Hepatic stellate cell (primary cell): ENCODE data around the gene ANK2.

Source experiments
- DNase-seq: peaks from one replicate; pipeline ENCODE4 v3.0.0; 2011; ENCODE audit warnings: low spot score

Gene ANK2

GRCh38 chr4:113344100-113344499 is 294.6 kb downstream of the ANK2 start:
- DNase-seq, result no peak

GRCh38 chr4:113347245-113347644 is 297.8 kb downstream of the ANK2 start:
- DNase-seq, result no peak

DNA sequence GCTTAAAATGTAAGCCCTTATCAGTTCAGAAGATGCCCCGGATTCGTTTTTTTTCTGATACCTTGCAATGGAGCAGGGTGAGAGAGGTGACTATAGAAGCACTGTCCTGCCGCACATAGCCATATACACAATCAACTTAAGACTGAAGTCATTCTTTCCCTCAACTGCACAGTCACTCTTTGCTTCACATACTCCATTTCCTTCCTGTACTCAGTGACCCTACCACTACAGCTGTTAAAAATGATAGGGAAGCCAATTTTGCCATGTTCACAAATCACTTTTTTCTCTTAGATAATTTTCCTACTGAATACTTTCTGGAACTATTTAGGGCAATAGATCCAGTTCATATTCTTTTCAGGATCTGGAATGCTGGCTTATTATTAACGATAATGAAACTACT is 300.0 kb downstream of the ANK2 start:
- no peak for DNase-seq

DNA sequence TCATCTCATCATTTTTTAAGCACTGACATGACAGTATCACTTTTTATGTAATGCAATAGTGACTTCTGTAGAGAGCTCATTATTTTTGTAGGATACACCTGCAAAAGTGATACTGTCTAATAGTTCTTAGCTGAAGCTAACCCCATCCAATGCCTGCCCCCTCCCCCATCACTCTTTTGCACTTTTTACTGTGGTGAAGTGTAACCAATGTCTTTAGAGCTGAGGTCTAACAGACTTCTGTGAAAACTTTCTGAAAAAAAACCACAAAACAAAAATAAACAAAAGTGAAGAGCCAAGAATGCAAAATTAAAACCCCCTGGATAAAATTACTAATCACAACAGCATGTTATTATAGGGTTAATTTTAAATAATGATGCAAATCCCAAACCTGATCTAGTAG is 301.1 kb downstream of the ANK2 start:
- no peak for DNase-seq

DNA sequence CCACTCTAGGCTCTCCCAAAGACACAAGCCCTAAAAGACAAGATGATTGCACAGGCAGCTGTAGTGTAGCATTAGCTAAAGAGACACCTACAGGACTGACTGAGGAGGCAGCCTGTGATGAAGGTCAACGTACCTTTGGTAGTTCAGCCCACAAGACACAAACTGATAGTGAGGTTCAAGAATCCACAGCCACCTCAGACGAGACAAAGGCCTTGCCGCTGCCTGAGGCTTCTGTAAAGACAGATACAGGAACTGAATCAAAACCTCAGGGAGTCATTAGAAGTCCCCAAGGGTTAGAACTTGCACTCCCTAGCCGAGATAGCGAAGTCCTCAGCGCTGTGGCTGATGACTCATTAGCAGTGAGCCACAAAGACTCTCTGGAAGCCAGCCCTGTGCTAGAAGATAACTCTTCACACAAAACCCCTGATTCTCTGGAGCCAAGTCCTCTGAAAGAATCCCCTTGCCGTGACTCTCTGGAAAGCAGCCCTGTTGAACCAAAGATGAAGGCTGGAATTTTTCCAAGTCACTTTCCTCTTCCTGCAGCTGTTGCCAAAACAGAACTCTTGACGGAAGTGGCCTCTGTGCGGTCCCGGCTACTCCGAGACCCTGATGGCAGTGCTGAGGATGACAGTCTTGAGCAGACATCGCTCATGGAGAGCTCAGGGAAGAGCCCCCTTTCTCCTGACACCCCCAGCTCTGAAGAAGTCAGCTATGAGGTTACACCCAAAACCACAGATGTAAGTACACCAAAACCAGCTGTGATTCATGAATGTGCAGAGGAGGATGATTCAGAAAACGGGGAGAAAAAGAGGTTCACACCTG is 306.3 kb downstream of the ANK2 start:
- DNase-seq, result peak; percentile 71

GRCh38 chr4:113356453-113356852 is 307.0 kb downstream of the ANK2 start:
- DNase-seq, result no peak

DNA sequence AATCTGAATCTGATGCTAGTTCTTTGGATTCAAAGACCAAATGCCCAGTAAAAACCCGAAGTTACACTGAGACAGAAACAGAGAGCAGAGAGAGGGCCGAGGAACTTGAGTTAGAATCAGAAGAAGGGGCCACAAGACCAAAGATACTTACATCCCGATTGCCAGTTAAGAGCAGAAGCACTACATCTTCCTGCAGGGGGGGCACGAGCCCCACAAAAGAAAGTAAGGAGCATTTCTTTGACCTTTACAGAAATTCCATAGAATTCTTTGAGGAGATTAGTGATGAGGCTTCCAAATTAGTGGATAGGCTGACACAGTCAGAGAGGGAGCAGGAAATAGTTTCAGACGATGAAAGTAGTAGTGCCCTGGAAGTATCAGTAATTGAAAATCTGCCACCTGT is 309.3 kb downstream of the ANK2 start:
- no peak for DNase-seq

GRCh38 chr4:113365377-113365776 is 315.9 kb downstream of the ANK2 start:
- DNase-seq, result no peak

- DNase-seq, result no peak
These were observed 318.6 kb downstream of the ANK2 start for GRCh38 chr4:113368056-113368455.

- DNase-seq, result no peak
These were observed 321.7 kb downstream of the ANK2 start for GRCh38 chr4:113371111-113371510.

- DNase-seq, result no peak
These were observed 326.7 kb downstream of the ANK2 start for GRCh38 chr4:113375964-113376666.

DNA sequence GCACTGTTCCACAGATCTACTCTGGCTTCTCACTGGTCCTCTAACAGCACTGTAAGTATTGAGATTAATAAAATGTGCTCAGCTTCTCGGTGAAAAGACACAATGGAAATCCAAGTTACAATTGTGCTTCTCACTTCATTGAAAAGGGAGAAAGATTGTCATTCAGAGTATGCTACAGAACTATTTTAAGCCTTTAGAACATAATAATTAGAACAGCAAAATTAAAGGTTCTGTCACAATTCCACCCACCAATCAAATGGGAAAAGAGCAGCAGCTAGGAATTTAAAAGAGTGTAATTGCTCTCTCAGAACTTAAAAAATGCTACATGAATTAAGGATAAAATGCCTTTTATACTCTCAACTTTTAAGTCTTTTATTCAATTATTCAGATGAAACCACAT is 329.4 kb downstream of the ANK2 start:
- no peak for DNase-seq

- DNase-seq, result no peak
These were observed 333.3 kb downstream of the ANK2 start for GRCh38 chr4:113382704-113383103.

DNA sequence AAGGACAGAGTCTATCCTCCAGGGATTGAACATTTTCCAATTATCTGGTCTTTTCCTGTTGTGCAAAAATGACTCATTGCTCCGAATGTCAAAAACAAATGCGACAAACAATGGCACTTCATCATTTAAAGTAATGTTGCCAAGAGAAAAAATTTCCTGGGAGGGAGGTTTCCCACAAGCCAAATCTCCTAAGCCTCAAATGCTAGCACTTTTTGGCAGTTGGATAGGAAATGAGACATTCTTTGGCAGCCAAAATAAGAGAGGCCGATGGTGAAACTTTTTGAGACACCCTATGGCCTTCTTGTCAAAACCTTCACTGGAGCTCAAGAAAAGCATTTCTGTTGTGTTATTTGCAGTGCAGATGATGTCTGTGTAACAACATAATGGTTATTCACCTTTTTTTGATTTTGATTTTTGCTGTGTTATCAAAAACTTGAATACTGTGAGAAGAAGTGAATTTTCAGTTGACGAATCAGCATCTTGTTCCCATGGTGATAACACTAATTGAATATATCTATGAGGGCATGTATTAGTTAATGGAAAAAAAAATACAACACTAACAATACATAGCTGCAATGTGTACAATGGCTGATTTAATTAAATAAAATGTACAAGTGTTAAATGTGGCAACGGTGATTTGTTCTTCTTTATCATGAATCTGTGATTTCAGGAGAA is 333.8 kb downstream of the ANK2 start:
- peak; percentile 15 for DNase-seq

DNA sequence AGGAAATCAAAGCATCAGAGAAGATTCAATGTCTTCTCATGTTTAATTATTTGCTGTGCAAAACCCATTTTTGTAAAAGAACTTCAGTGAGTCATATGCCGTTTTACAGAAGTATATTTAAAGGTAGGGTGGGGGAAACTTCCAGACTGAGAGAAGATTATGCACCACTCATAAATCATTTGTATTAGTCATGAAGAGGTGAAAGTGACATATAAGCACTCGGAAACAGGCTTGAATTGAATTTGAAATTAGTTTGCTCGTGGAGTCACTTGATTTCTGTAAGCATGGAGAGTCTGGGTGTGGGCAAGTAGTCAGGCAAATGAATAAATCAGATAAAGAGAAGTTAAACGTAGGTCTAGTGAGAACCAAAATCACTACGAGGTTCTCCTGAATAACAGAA is 335.1 kb downstream of the ANK2 start:
- DNase-seq, result no peak

GRCh38 chr4:113385281-113385899 is 335.9 kb downstream of the ANK2 start:
- no peak for DNase-seq

DNA sequence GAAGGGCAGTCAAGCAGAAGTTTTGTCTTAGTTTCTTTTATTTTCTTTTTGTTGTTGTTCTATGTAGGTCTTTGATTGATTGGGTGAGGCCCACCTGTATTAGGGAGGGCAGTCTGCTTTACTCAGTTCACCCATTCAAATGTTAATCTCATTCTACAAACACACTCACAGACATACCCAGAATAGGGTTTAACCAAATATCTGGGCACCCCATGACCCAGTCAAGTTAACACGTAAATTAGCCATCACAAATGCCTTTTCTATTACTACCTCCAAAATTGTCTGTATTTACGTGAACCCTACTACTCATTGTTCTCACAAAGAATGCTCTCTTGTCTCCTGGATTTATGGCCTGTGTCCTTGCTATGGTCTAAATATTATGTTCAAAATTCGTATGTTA is 339.7 kb downstream of the ANK2 start:
- no peak for DNase-seq

GRCh38 chr4:113390850-113391249 is 341.4 kb downstream of the ANK2 start:
- no peak for DNase-seq

DNA sequence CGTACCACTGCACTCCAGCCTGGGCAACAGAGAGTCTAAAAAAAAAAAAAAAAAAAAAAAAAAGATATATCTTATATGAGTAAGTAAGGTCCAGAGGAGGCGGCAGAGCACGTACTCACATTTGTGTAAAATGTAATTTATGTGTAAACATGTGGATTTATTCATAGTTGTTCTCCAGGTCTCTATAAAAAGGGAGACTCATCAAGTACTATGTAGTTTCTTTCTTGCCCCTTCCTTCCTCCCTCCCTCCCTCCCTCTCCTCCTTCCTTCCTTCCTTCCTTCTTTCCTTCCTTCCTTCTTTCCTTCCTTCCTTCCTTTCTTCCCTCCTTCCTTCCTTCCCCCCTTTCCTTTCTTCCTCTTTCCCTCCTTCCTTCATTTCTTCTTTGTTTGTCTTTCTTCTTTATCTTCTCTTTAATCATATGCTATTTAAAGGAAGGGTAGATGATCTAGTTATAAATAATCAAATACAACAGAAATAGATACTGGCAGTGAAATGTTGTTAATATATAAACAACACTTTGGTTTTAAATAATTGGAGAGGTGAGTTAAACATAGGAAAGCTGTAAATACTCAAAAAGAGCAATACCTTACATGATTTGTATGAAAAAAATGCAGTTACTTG is 344.8 kb downstream of the ANK2 start:
- DNase-seq, result no peak

- DNase-seq, result peak; percentile 36
These were observed 345.5 kb downstream of the ANK2 start for GRCh38 chr4:113394730-113395530.

DNA sequence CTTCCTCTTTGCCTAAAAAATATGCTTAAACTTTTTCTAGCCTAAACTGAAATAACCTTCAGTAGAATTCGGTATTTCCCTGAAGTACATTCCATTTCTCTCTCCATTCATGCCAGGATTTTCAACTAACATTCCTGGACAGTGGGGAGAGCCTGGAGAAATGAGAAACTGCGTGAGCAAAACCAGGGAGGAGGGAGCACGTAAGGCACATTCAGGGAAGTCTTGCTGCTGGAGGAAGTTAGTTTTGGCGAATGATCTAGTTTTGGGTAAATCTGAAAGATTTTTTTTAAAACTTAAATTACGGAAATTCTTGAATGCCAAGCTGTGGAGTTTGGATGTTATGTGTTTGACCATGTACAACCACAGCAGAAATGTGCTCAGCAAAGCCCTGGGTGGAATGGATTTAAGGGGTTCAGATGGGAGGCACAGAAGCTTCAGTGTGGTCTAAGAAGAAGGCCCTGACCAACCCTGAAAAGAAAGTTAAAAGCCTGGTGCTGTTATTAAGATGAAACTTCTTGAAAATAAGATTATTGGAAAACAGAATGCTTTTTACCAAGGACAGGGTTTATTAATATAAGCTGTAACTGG is 347.8 kb downstream of the ANK2 start:
- DNase-seq, result peak; percentile 61
